Measurements from ENCODE around the gene ARMCX4.
"Not testable (repeated sequence)": the region's sequence is repeated elsewhere in the genome, so short reads cannot be mapped to it uniquely, and the experiment has no call there.

The ARMCX4 gene

GRCh38 chrX:101485212-101485949 lies at the start of gene ARMCX4:
Gene ARMCX4, plus strand, starts transcription at chrX:101485456. Its CDS starts 3,134 bp downstream, at chrX:101488590.
- DNase-seq: peak; percentile 31

GRCh38 chrX:101442085-101442484 lies 43.2 kb upstream of the ARMCX4 start:
- DNase-seq: no peak

- no peak for DNase-seq
Observed at GRCh38 chrX:101449279-101449678, 36.0 kb upstream of the ARMCX4 start.

GRCh38 chrX:101450085-101450484 lies 35.2 kb upstream of the ARMCX4 start:
- DNase-seq: no peak

GRCh38 chrX:101450961-101451360 lies 34.3 kb upstream of the ARMCX4 start:
- no peak for DNase-seq

GRCh38 chrX:101452056-101452455 lies 33.2 kb upstream of the ARMCX4 start:
- DNase-seq: no peak

GRCh38 chrX:101460669-101461068 lies 24.6 kb upstream of the ARMCX4 start:
- no peak for DNase-seq

GRCh38 chrX:101462892-101463291 lies 22.4 kb upstream of the ARMCX4 start:
- DNase-seq: peak; percentile 4

- no peak for DNase-seq
Observed at GRCh38 chrX:101478366-101478765, 6.9 kb upstream of the ARMCX4 start.

GRCh38 chrX:101482296-101482695 lies 3.0 kb upstream of the ARMCX4 start:
- DNase-seq: no peak

- DNase-seq: no peak
Observed at GRCh38 chrX:101483705-101484104, 1.6 kb upstream of the ARMCX4 start.

GRCh38 chrX:101484135-101484534 lies 1.1 kb upstream of the ARMCX4 start:
- no peak for DNase-seq

GRCh38 chrX:101488796-101489195 lies 3.5 kb downstream of the ARMCX4 start:
- DNase-seq: no peak

GRCh38 chrX:101491943-101492342 lies 6.7 kb downstream of the ARMCX4 start:
- DNase-seq: no peak

- no peak for DNase-seq
Observed at GRCh38 chrX:101493225-101493624, 8.0 kb downstream of the ARMCX4 start.

- not testable (repeated sequence) for DNase-seq
Observed at GRCh38 chrX:101502929-101503328, 17.7 kb downstream of the ARMCX4 start.

- DNase-seq: no peak
Observed at GRCh38 chrX:101507372-101507771, 22.1 kb downstream of the ARMCX4 start.

GRCh38 chrX:101507986-101508385 lies 22.7 kb downstream of the ARMCX4 start:
- no peak for DNase-seq

GRCh38 chrX:101530944-101531343 lies 45.7 kb downstream of the ARMCX4 start:
- DNase-seq: no peak

Data from activated CD4-positive, alpha-beta T cell treated with anti-CD3 and anti-CD28 coated beads, Interleukin-2, amount 50 U/mL, for 16 hours (primary cell).